Astrocyte (in vitro differentiated cells and primary cell): Measurements from ENCODE around the gene EXOC4.

Experiments used
- CTCF ChIP-seq: IDR thresholded peaks from 2 replicates; pipeline ENCODE4 v1.5.1; 2011; ENCODE audit warnings: low read depth, mild to moderate bottlenecking, inconsistent platforms, low read length, moderate library complexity; ENCODE audit not compliant: insufficient read depth
- EZH2 ChIP-seq: IDR thresholded peaks from 2 replicates; pipeline ENCODE4 v1.6.1; 2012; ENCODE audit warnings: mild to moderate bottlenecking, low read length, inconsistent platforms; ENCODE audit not compliant: insufficient read depth

- TF ChIP-seq CTCF (no peak), EZH2 (no peak)
Measured at GRCh38 chr7:133696056-133696455, 443.2 kb downstream of the EXOC4 start.
